Heart left ventricle (tissue), 16 donors: ENCODE measurements around the gene SLC38A5. TPM values are rescaled to one million over a fixed set of nuclear protein-coding genes. Genes with fewer than 3 reads are reported as not detected.

Experiments
- ATAC-seq, 4 donors: fragments of 200-7000 bp; cut with Tn5 transposase; one replicate each; pipeline ENCODE4 v1.9.1; 2020 to 2022; ENCODE audit warnings: moderate library complexity in 4 of 4, mild to moderate bottlenecking in 3 of 4, moderate number of reproducible peaks in 1 of 4
- DNase-seq, 5 donors: peaks; one replicate each; pipeline ENCODE4 v3.0.0-alpha.2; 2020
- H3K27ac ChIP-seq, 12 donors: fragments of 200-600 bp; sonication (generic) in 4 of 12; one replicate each; pipeline versions ENCODE4 v1.5.0 to v1.8.0; 2016 to 2022; ENCODE audit warnings: mild to moderate bottlenecking in 2 of 12
- H3K27me3 ChIP-seq, 9 donors: fragments of 200-600 bp; sonication (generic) in 2 of 9; one replicate each; pipeline versions ENCODE4 v1.5.1 to v1.8.0; 2016 to 2022; ENCODE audit warnings: mild to moderate bottlenecking in 3 of 9
- H3K36me3 ChIP-seq, 9 donors: fragments of 200-600 bp; sonication (generic) in 2 of 9; one replicate each; pipeline versions ENCODE4 v1.5.0 to v1.8.0; 2018 to 2022; ENCODE audit warnings: mild to moderate bottlenecking in 2 of 9
- H3K4me1 ChIP-seq, 12 donors: fragments of 200-600 bp; sonication (generic) in 4 of 12; one replicate each; pipeline versions ENCODE4 v1.5.0 to v1.8.0; 2016 to 2022; ENCODE audit warnings: mild to moderate bottlenecking in 3 of 12
- H3K4me3 ChIP-seq, 12 donors: fragments of 200-600 bp; sonication (generic) in 4 of 12; one replicate each; pipeline versions ENCODE4 v1.5.0 to v1.8.0; 2017 to 2022; ENCODE audit warnings: mild to moderate bottlenecking in 9 of 12, moderate library complexity in 4 of 12
- H3K9me3 ChIP-seq, 12 donors: fragments of 200-600 bp; sonication (generic) in 4 of 12; one replicate each; pipeline versions ENCODE4 v1.5.0 to v1.8.0; 2016 to 2022; ENCODE audit warnings: mild to moderate bottlenecking in 1 of 12
- CTCF ChIP-seq, 12 donors: fragments of 200-600 bp; sonication (generic) in 4 of 12; IDR thresholded peaks; one replicate each; pipeline versions ENCODE4 v1.5.0 to v1.8.0; 2018 to 2022; ENCODE audit warnings: antibody characterized with exemption in 12 of 12, mild to moderate bottlenecking in 5 of 12
- POLR2A ChIP-seq, 2 donors: fragments of 450-650 bp; IDR thresholded peaks; one replicate each; pipeline ENCODE4 v1.6.1; 2017; ENCODE audit warnings: antibody characterized with exemption in 2 of 2, mild to moderate bottlenecking in 2 of 2, moderate library complexity in 2 of 2
- WGBS, 4 donors: extraction: QIAGEN DNeasy Blood & Tissue Kit in 2 of 4; methylation state at CpG; one replicate each; pipeline versions ENCODE4 v1.1.5 to v1.1.7; 2013 to 2018; 5-methylcytosine and 5-hydroxymethylcytosine counted together
- intact Hi-C, 10 donors: fragments of 100-400 bp; cut with DNase I; formaldehyde crosslinking; loops; one replicate each; pipeline versions ENCODE4 v1.11.1 to v1.14.2; 2022
- polyA plus RNA-seq, 2 donors: library from polyadenylated mRNA; stranded (reverse); fragments of 200-250 nt; gene quantifications; one replicate each; pipeline ENCODE4 v1.2.3, GENCODE V29; 2013
- total RNA-seq, 9 donors: library from RNA; depleted of rRNA in 2 of 9; stranded (reverse); fragments of >200 nt in 2 of 9; fragmentation: NEBNext Ultra II Directional in 3 of 9; extraction: Animal tissue kit (Norgen Biotek cat#: 25700) in 3 of 9; gene quantifications; one replicate each; pipeline versions ENCODE4 v1.1.0 to v1.2.4, GENCODE V29; 2016 to 2023
- donor health status: ischemic (EF 13 %, LVEDD 7.1; RV severe dilation, severe dysfunction).
- donor health status: healthy with polysubstance abuse.
- donor health status: DM: no; HTN: yes; CAD: no.
- donor health status: DM: no; HTN: no; CAD: no.
- donor health status: ischemic (EF 25% LVEDD 6.9; RV normal size, moderate dysfunction).
- donor health status: ischemic (EF 25% LVEDD 5.7; RV mildly dilated, moderate dysfunction).
- donor health status: healthy.
- donor health status: DM: yes; HTN: yes; CAD: no.
- donor health status: ischemic (EF 35%, LVEDD 5.7; RV mildly dilated, moderate dysfunction).
- donor health status: nonischemic (EF 11% LVEDD 7.7; RV severe dilation, severe dysfunction).
- donor health status: DM: yes; HTN: yes; CAD: no.
- donor health status: PGD.
- donor health status: ischemic (EF 29% LVEDD 5.4; RV normal size, mild dysfunction).
- donor health status: nonischemic (EF 23%, LVEDD 6.1; RV moderate dilation, normal function).

Gene SLC38A5
- total and polyA plus RNA-seq, 11 donors: 0.52 to 22.3 (median 1.8) TPM

- DNase-seq (no peak), ATAC-seq (no peak)
- 84 to 95% (median 92%) methylated on average over 9 to 11 of the region's 11 CpGs for WGBS, 4 donors
- H3K27me3 ChIP-seq: no peaks in the 10 kb centered on the region
- intact Hi-C loops: no loop called here
- no peak overlapping the region for H3K27ac ChIP-seq
- H3K4me1 ChIP-seq: peaks cover 0 to 2% (median 0%) of the 10 kb centered on the region in 12 donors
- H3K36me3 ChIP-seq: no peaks in the 10 kb centered on the region
- no peaks in the 10 kb centered on the region for H3K9me3 ChIP-seq
- no peak for TF ChIP-seq CTCF (IDR thresholded peaks at IDR 0.05)
- TF ChIP-seq POLR2A (IDR thresholded peaks at IDR 0.05): no peak
- H3K4me3 ChIP-seq: no peak overlapping the region
Measured at GRCh38 chrX:48460606-48461005, 9.5 kb downstream of the SLC38A5 start.

- no peak for DNase-seq
- intact Hi-C loops: no loop called here
- TF ChIP-seq POLR2A (IDR thresholded peaks at IDR 0.05): no peak
- no peak for TF ChIP-seq CTCF (IDR thresholded peaks at IDR 0.05)
- WGBS, 4 donors: 78 to 94% (median 81%) methylated on average over 3 of the region's 3 CpGs
- no peaks in the 10 kb centered on the region for H3K27me3 ChIP-seq
- H3K27ac ChIP-seq: no peak overlapping the region
- H3K36me3 ChIP-seq: no peaks in the 10 kb centered on the region
- H3K4me3 ChIP-seq: no peak overlapping the region
- ATAC-seq: no peak
- H3K4me1 ChIP-seq: peaks cover 0 to 2% (median 0%) of the 10 kb centered on the region in 12 donors
- no peaks in the 10 kb centered on the region for H3K9me3 ChIP-seq
Measured at GRCh38 chrX:48460031-48460430, 10.0 kb downstream of the SLC38A5 start.

- H3K27ac ChIP-seq: no peak overlapping the region
- intact Hi-C loops: no loop called here
- H3K4me1 ChIP-seq: peaks cover 0 to 2% (median 0%) of the 10 kb centered on the region in 12 donors
- WGBS, 4 donors: 72 to 92% (median 86%) methylated on average over 6 of the region's 6 CpGs
- H3K27me3 ChIP-seq: no peaks in the 10 kb centered on the region
- ATAC-seq (no peak), DNase-seq (no peak)
- TF ChIP-seq POLR2A (IDR thresholded peaks at IDR 0.05) (no peak), CTCF (IDR thresholded peaks at IDR 0.05) (no peak)
- H3K36me3 ChIP-seq: no peaks in the 10 kb centered on the region
- H3K4me3 ChIP-seq: no peak overlapping the region
- no peaks in the 10 kb centered on the region for H3K9me3 ChIP-seq
Measured at GRCh38 chrX:48459483-48459882, 10.6 kb downstream of the SLC38A5 start.

- no peaks in the 10 kb centered on the region for H3K9me3 ChIP-seq
- WGBS, 4 donors: 49 to 76% (median 62%) methylated on average over 4 to 6 of the region's 6 CpGs
- H3K4me1 ChIP-seq: peaks cover 0 to under 1% (median 0%) of the 10 kb centered on the region in 12 donors
- H3K36me3 ChIP-seq: no peaks in the 10 kb centered on the region
- DNase-seq: peak in 4 of 5 donors; percentile 23 to 74 (median 56)
- peak in 3 of 4 donors; percentile 30 to 68 (median 52) for ATAC-seq
- intact Hi-C loops: no loop called here
- H3K4me3 ChIP-seq: no peak overlapping the region
- no peaks in the 10 kb centered on the region for H3K27me3 ChIP-seq
- TF ChIP-seq CTCF (IDR thresholded peaks at IDR 0.05) (no peak), POLR2A (IDR thresholded peaks at IDR 0.05) (no peak)
- no peak overlapping the region for H3K27ac ChIP-seq
Measured at GRCh38 chrX:48458711-48459110, 11.3 kb downstream of the SLC38A5 start.
